Keratinocyte (primary cell): Measurements from ENCODE around the gene SYNGR1.
A peak's percentile ranks its signal among the peaks of the same experiment; 100 is the strongest.

ENCODE experiments used
- EZH2 ChIP-seq: IDR thresholded peaks from one replicate; pipeline ENCODE4 v1.6.1; 2012; ENCODE audit warnings: inconsistent platforms, mild to moderate bottlenecking, low read length, moderate library complexity
- TF ChIP-seq, protein P1 (sequence below), 3 experiments: IDR thresholded peaks in 1 of 3; conservative IDR thresholded peaks in 1 of 3; optimal IDR thresholded peaks in 1 of 3; 2 replicates in 2 of 3; 3 replicates in 1 of 3; pipeline versions ENCODE3 to v1.5.1; 2011; ENCODE audit warnings: low read length in 3 of 3, mild to moderate bottlenecking in 3 of 3, moderate library complexity in 2 of 3, control low read depth in 1 of 3, inconsistent platforms in 1 of 3; ENCODE audit not compliant: insufficient read depth in 2 of 3; ENCODE audit errors: extremely low read depth in 1 of 3

DNA sequence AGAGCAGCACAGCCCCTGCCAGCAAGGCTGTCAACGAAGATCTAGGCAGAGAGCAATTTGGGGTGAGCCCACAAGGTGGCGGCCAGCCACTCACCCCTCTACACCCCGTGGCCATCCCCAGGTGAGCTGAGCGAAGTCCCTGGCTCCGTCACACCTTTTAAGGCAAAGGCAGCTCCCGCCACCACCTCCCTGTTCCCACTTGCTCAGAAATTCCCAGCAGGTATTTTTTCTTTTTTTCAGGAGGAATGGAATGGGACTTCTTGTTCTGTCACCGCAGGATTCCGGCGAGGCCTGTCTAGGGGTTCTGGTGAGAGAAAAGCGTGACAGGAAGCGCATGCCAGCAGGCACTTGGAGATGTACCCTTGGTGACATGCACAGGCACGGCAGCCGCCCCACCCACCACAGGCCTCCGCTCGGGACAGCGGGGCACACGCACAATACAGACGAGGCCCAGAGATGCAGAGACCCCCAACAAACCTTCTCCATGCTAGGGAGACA is 40.4 kb upstream of the SYNGR1 start:
- TF ChIP-seq, protein P1, sequence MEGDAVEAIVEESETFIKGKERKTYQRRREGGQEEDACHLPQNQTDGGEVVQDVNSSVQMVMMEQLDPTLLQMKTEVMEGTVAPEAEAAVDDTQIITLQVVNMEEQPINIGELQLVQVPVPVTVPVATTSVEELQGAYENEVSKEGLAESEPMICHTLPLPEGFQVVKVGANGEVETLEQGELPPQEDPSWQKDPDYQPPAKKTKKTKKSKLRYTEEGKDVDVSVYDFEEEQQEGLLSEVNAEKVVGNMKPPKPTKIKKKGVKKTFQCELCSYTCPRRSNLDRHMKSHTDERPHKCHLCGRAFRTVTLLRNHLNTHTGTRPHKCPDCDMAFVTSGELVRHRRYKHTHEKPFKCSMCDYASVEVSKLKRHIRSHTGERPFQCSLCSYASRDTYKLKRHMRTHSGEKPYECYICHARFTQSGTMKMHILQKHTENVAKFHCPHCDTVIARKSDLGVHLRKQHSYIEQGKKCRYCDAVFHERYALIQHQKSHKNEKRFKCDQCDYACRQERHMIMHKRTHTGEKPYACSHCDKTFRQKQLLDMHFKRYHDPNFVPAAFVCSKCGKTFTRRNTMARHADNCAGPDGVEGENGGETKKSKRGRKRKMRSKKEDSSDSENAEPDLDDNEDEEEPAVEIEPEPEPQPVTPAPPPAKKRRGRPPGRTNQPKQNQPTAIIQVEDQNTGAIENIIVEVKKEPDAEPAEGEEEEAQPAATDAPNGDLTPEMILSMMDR (optimal IDR thresholded peaks at IDR 0.05 in 1 of 3, IDR thresholded peaks at IDR 0.05 in 1 of 3, conservative IDR thresholded peaks at IDR 0.05 in 1 of 3; ENCODE audit: extremely low read depth in 1 of 3, insufficient read depth in 2 of 3, low read length in 3 of 3): peak; percentile 59 to 77 (median 74)
- TF ChIP-seq EZH2: no peak
